ENCODE measurements around the gene MAGI1. TPM values are rescaled to one million over a fixed set of nuclear protein-coding genes. Genes with fewer than 3 reads are reported as not detected.

MAGI1 gene
- total and polyA plus RNA-seq, 2 donors (not counting 1 experiment from before 2014, with no cell fraction given): 0.10 to 0.22 TPM

DNA sequence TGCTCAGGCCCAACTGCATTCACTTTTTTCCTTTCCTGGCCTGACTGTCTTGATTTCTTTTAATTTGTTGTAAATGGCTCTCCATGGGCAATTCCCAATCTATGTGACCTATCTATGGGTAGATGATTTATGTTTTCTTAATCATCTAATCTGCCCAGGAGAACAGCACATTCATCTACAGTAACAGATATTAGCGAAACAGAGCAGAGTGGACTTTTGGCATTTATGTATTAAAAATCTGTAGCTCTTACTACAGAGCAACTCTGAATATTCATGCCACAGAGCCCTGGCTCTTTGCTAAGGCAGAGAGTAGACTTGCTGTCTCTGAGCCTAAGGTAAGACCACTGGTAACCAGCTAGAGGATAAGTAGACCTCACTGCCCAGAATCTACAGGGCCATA lies 676.0 kb downstream of the MAGI1 start:
- no CpG with 5 or more reads among the region's 1 CpG for WGBS (ENCODE audit: insufficient coverage)

GRCh38 chr3:65361448-65361847 lies 677.3 kb downstream of the MAGI1 start:
- 71% methylated on average over 2 of the region's 2 CpGs for WGBS (ENCODE audit: insufficient coverage)
- no peak overlapping the region for H3K4me3 Mint-ChIP-seq
- Histone ChIP-seq H3K27me3 (replicated peaks in 1 of 4; ENCODE audit: control extremely low read depth in 1 of 4, control insufficient read depth in 3 of 4, insufficient read depth in 4 of 4, low read length in 3 of 4) (peaks cover 0 to 7% (median 3%) of the 10 kb centered on the region in 4 experiments), H3K79me2 (ENCODE audit: control insufficient read depth, insufficient read depth, low read length) (no peaks in the 10 kb centered on the region), H3K4me2 (replicated peaks; ENCODE audit: low read depth, low read length, poor library complexity, severe bottlenecking) (no peak overlapping the region), H3K36me3 (replicated peaks in 1 of 2; ENCODE audit: control extremely low read depth in 1 of 2, control insufficient read depth in 1 of 2, extremely low read depth in 1 of 2, insufficient read depth in 2 of 2, low read length in 1 of 2) (no peaks in the 10 kb centered on the region), H2AFZ (ENCODE audit: insufficient read depth, low read depth, low read length, poor library complexity, severe bottlenecking) (no peak overlapping the region), H3K9ac (ENCODE audit: low read length) (no peak overlapping the region), H3K4me1 (ENCODE audit: control insufficient read depth in 2 of 2, insufficient read depth in 2 of 2, low read length in 2 of 2) (no peaks in the 10 kb centered on the region), H3K27ac (ENCODE audit: low read length in 2 of 2) (no peak overlapping the region), H3K4me3 (ENCODE audit: control extremely low read depth in 1 of 5, extremely low read depth in 1 of 5, insufficient read depth in 1 of 5, low read depth in 2 of 5, low read length in 4 of 5) (no peak overlapping the region), H3K9me3 (ENCODE audit: control extremely low read depth in 1 of 3, control insufficient read depth in 2 of 3, insufficient read depth in 1 of 3, low read length in 2 of 3) (peaks cover 0 to 7% (median 0%) of the 10 kb centered on the region in 3 donors), H4K20me1 (ENCODE audit: control insufficient read depth, insufficient read depth, low read length, poor library complexity, severe bottlenecking) (no peaks in the 10 kb centered on the region)
- peaks cover 8% of the 10 kb centered on the region for H3K27me3 Mint-ChIP-seq
- intact Hi-C loops (cut with micrococcal nuclease): no loop called here
- ChIA-PET CTCF (no interaction called here), POLR2A (no interaction called here)
- ATAC-seq (ENCODE audit: low read depth) (no peak), DNase-seq (no peak)
- no peak for TF ChIP-seq EZH2 (IDR thresholded peaks at IDR 0.05; ENCODE audit: borderline replicate concordance, insufficient read depth, low read depth, low read length, poor library complexity, severe bottlenecking)
- no peak for TF ChIP-seq CTCF (IDR thresholded peaks at IDR 0.05)
- H3K9me3 Mint-ChIP-seq (ENCODE audit: insufficient read depth): no peaks in the 10 kb centered on the region
- no peaks in the 10 kb centered on the region for H3K4me1 Mint-ChIP-seq
- no peak overlapping the region for H3K27ac Mint-ChIP-seq

More for the DNA sequence above, 676.0 kb downstream of the MAGI1 start:
- H3K79me2 ChIP-seq (ENCODE audit: control insufficient read depth, insufficient read depth, low read length): no peaks in the 10 kb centered on the region
- Mint-ChIP-seq H3K9me3 (ENCODE audit: insufficient read depth) (no peaks in the 10 kb centered on the region), H3K4me1 (no peaks in the 10 kb centered on the region), H3K4me3 (no peak overlapping the region), H3K27me3 (peaks cover 1% of the 10 kb centered on the region), H3K27ac (no peak overlapping the region)
- no peak overlapping the region for H3K4me2 ChIP-seq (replicated peaks; ENCODE audit: low read depth, low read length, poor library complexity, severe bottlenecking)
- H3K36me3 ChIP-seq (replicated peaks in 1 of 2; ENCODE audit: control extremely low read depth in 1 of 2, control insufficient read depth in 1 of 2, extremely low read depth in 1 of 2, insufficient read depth in 2 of 2, low read length in 1 of 2): no peaks in the 10 kb centered on the region
- no peaks in the 10 kb centered on the region for H3K27me3 ChIP-seq (replicated peaks in 1 of 4; ENCODE audit: control extremely low read depth in 1 of 4, control insufficient read depth in 3 of 4, insufficient read depth in 4 of 4, low read length in 3 of 4)
- ChIA-PET POLR2A (no interaction called here), CTCF (no interaction called here)
- no peak overlapping the region for H3K27ac ChIP-seq (ENCODE audit: low read length in 2 of 2)
- no peaks in the 10 kb centered on the region for H3K9me3 ChIP-seq (ENCODE audit: control extremely low read depth in 1 of 3, control insufficient read depth in 2 of 3, insufficient read depth in 1 of 3, low read length in 2 of 3)
- no peak for DNase-seq
- H3K4me3 ChIP-seq (ENCODE audit: control extremely low read depth in 1 of 5, extremely low read depth in 1 of 5, insufficient read depth in 1 of 5, low read depth in 2 of 5, low read length in 4 of 5): no peak overlapping the region
- no peak overlapping the region for H3K9ac ChIP-seq (ENCODE audit: low read length)
- no peaks in the 10 kb centered on the region for H4K20me1 ChIP-seq (ENCODE audit: control insufficient read depth, insufficient read depth, low read length, poor library complexity, severe bottlenecking)
- no peak for ATAC-seq (ENCODE audit: low read depth)
- no peaks in the 10 kb centered on the region for H3K4me1 ChIP-seq (ENCODE audit: control insufficient read depth in 2 of 2, insufficient read depth in 2 of 2, low read length in 2 of 2)
- no peak overlapping the region for H2AFZ ChIP-seq (ENCODE audit: insufficient read depth, low read depth, low read length, poor library complexity, severe bottlenecking)
- intact Hi-C loops (cut with micrococcal nuclease): no loop called here
- no peak for TF ChIP-seq EZH2 (IDR thresholded peaks at IDR 0.05; ENCODE audit: borderline replicate concordance, insufficient read depth, low read depth, low read length, poor library complexity, severe bottlenecking)
- TF ChIP-seq CTCF (IDR thresholded peaks at IDR 0.05): no peak
